Loucy (cell line): Measurements from ENCODE around the gene PSPC1.
"Not testable (repeated sequence)": the region's sequence is repeated elsewhere in the genome, so short reads cannot be mapped to it uniquely, and the experiment has no call there.

ENCODE experiments used
- EZH2phosphoT487 ChIP-seq: fragments of 200-600 bp; IDR thresholded peaks from 2 replicates; pipeline ENCODE4 v1.6.1; 2018; ENCODE audit warnings: antibody characterized with exemption, mild to moderate bottlenecking, moderate library complexity, borderline replicate concordance
- TF ChIP-seq, protein P1 (sequence below): fragments of 200-600 bp; sonication (generic); conservative IDR thresholded peaks from 2 replicates; pipeline ENCODE4 v1.5.1; 2014; ENCODE audit warnings: mild to moderate bottlenecking, antibody characterized with exemption, low read length

DNA sequence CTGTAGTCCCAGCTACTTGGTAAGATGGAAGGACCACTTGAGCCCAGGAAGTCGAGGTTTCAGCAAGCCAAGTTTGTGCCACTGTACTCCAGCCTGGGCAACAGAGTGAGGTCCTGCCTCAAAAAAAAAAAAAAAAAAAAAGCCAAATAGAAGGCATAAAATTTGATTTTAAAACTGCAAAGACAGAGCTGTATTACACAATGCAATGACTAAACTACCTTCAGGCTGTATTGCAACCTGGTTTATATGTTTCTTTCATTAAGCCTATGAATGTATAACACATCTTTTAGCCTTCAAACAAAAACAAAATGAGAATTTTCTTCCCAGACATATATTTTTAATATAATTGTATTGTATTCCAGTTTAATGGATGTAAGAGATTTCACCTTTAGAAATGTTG is 73.7 kb downstream of the PSPC1 start:
- TF ChIP-seq, protein P1, sequence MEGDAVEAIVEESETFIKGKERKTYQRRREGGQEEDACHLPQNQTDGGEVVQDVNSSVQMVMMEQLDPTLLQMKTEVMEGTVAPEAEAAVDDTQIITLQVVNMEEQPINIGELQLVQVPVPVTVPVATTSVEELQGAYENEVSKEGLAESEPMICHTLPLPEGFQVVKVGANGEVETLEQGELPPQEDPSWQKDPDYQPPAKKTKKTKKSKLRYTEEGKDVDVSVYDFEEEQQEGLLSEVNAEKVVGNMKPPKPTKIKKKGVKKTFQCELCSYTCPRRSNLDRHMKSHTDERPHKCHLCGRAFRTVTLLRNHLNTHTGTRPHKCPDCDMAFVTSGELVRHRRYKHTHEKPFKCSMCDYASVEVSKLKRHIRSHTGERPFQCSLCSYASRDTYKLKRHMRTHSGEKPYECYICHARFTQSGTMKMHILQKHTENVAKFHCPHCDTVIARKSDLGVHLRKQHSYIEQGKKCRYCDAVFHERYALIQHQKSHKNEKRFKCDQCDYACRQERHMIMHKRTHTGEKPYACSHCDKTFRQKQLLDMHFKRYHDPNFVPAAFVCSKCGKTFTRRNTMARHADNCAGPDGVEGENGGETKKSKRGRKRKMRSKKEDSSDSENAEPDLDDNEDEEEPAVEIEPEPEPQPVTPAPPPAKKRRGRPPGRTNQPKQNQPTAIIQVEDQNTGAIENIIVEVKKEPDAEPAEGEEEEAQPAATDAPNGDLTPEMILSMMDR: not testable (repeated sequence)
- not testable (repeated sequence) for TF ChIP-seq EZH2phosphoT487
